GM12873 (cell line): ENCODE results near the gene ABL1.

Source experiments
- TF ChIP-seq, protein P1 (sequence below): IDR thresholded peaks from 2 replicates; pipeline ENCODE4 v1.5.1; 2012; ENCODE audit warnings: low read depth, mild to moderate bottlenecking, moderate library complexity, low read length, control low read depth; ENCODE audit not compliant: insufficient read depth; ENCODE audit errors: missing control alignments

ABL1 gene

DNA sequence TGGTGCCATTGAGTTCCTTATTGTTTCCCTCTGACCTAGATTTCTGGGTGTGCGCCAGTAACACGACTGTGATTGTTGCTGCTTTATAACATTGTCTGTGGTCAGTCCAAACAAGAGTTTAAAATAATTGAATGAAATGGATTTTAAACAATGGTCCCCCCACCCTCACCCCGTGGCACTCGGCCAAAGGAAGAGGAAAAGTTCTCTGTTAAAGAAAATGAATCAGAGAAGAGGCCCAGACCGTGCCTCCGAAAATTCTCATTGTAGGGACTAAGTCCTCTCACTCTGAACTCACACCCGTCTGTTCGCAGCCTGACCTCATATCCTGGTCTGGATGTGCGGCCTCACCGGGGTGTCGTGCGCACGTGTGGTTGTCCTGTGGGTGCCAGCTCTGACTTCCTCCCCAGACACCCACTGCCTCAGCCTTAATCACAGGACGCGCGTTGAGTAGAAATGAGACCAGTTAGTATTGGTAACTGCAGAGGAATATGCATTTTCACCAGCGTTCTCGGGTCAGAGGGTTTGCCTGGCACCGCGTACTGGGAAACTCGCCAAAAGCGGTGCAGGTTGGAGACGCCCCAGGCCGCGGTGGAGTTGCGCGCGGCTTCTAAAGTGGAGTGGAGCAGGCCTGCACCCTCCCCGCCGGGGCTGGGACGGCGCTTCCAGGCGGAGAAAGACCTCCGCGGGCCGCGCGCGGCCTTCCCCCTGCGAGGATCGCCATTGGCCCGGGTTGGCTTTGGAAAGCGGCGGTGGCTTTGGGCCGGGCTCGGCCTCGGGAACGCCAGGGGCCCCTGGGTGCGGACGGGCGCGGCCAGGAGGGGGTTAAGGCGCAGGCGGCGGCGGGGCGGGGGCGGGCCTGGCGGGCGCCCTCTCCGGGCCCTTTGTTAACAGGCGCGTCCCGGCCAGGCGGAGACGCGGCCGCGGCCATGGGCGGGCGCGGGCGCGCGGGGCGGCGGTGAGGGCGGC, at the start of gene ABL1:
Gene ABL1, plus strand, starts transcription at position 884 of the 966 bp plus-strand sequence. CDS start 193 bp downstream, outside the sequence.
- TF ChIP-seq, protein P1, sequence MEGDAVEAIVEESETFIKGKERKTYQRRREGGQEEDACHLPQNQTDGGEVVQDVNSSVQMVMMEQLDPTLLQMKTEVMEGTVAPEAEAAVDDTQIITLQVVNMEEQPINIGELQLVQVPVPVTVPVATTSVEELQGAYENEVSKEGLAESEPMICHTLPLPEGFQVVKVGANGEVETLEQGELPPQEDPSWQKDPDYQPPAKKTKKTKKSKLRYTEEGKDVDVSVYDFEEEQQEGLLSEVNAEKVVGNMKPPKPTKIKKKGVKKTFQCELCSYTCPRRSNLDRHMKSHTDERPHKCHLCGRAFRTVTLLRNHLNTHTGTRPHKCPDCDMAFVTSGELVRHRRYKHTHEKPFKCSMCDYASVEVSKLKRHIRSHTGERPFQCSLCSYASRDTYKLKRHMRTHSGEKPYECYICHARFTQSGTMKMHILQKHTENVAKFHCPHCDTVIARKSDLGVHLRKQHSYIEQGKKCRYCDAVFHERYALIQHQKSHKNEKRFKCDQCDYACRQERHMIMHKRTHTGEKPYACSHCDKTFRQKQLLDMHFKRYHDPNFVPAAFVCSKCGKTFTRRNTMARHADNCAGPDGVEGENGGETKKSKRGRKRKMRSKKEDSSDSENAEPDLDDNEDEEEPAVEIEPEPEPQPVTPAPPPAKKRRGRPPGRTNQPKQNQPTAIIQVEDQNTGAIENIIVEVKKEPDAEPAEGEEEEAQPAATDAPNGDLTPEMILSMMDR: no peak

DNA sequence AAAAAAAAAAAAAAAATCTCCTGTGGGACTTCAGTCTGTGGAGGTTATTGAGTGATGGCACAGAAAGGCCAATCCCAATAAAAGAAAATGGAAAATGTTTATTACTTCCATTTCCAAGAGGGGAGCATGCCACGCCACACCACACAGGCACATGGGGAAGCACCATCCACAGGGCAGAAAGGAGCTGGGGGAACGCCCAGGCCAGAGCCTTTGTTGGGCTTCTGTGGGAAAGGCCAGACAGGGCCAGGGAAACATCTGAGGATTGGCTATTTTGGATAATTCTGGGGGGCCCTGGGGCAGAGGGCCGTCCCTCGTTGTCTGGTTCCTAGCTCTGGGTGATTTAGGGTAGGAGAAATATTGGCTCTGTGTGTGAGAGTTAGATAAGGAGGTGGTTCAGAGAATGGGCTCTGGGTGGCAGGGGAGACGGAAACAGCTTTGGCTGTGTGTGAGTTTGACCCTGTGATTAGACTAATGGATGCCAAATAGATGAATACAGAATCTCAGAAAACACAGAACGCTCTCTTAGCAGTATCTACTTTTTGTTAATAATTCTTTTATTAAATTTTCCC, 49.0 kb upstream of the ABL1 start:
- TF ChIP-seq, protein P1: no peak

DNA sequence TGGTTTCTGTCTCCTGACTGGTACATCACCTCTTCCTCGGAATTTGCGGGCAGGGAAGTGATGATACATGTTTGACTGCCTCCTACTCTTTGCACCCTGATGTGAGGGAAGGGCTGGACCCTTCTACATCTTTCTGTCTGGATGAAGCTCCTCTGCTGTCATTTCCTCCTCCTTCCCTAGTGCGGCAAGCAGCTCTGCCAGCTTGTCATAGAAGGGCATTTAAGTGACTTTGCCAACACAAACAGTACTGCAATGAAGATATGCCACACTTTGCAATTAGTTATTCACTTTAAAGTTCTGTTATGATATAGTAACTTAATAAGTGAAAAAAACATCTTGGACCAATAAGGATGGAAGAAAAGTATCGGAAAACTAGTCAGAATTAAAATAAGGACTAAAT, 48.5 kb upstream of the ABL1 start:
- TF ChIP-seq, protein P1: no peak

DNA sequence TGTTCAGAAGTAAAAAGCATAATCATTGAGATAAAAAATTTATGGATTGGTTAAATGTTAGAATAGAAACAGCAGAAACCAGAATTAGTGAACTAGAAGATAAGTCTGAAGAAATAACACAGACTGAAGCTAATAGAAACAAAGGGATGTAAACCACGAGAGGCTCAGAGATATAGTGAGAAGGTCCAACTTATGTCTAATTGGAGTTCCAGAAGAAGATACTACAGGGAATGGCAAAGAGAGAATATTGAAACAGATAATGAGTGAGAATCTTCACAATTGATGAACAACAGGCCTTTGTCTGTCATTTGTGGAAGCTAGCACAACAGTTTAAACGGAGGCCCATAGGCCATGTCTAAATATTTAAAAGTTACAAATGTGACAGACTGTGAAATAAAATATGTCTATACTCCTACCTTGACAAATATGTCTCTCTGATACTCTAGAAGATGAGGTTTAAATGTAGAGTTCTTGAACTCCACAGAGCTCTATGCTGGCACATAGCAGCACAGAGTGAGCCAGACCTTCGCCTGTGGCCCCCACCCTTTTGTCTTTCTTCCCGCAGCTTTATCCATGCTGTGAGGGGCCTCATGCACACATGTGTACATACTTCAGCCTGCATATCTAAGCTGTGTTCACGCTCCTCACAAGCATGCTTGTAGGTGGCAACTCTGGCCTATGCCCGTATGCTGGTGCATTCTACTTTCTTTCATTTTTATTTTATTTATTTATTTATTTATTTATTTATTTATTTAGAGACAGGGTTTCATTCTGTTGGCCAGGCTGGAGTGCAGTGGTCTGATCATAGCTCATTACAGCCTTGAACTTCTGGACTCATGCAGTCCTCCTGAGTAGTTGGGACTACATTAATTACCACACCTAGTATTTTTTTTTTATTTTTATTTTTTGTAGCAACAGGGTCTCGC, 45.0 kb upstream of the ABL1 start:
- TF ChIP-seq, protein P1: no peak

DNA sequence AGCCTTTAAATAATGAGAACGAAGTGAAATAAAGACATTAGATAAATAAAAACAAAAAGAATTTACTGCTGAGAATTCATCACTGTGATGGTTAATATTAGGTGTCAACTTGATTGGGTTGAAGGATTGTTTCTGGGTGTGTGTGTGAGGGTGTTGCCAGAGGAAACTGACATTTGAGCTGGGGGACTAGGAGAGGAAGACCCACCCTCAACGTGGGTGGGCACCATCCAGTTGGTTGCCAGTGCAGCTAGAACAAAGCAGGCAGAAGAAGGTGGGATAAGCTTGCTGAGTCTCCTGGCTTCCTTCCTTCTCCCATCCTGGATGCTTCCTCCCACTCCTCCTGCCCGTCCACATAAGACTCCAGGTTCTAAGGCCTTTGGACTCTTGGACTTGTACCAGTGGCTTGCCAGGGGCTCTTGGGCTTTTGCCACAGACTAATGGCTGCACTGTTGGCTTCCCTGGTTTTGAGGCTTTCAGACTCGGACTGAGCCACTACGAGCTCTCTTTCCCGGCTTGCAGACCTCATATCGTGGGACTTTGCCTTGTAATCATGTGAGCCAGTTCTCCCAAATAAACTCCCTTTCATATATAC, 43.7 kb upstream of the ABL1 start:
- TF ChIP-seq, protein P1: no peak

DNA sequence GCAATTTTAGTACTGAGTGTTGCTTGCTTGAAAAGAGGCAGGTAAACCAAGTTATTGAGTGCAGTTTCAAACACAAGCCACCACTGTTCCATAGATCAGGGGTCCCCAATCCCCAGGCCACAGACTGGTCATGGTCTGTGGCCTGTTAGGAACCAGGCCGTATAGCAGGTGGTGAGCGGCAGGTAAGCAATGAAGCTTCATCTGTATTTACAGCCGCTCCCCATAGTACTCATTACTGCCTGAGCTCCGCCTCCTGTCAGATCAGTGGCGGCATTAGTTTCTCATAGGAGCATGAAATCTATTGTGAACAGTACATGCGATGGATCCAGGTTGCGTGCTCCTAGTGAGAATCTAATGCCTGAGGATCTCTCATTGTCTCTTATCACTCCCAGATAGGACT, 41.5 kb upstream of the ABL1 start:
- TF ChIP-seq, protein P1: no peak
